Measurements from ENCODE around the gene NR4A1.

Gene NR4A1

DNA sequence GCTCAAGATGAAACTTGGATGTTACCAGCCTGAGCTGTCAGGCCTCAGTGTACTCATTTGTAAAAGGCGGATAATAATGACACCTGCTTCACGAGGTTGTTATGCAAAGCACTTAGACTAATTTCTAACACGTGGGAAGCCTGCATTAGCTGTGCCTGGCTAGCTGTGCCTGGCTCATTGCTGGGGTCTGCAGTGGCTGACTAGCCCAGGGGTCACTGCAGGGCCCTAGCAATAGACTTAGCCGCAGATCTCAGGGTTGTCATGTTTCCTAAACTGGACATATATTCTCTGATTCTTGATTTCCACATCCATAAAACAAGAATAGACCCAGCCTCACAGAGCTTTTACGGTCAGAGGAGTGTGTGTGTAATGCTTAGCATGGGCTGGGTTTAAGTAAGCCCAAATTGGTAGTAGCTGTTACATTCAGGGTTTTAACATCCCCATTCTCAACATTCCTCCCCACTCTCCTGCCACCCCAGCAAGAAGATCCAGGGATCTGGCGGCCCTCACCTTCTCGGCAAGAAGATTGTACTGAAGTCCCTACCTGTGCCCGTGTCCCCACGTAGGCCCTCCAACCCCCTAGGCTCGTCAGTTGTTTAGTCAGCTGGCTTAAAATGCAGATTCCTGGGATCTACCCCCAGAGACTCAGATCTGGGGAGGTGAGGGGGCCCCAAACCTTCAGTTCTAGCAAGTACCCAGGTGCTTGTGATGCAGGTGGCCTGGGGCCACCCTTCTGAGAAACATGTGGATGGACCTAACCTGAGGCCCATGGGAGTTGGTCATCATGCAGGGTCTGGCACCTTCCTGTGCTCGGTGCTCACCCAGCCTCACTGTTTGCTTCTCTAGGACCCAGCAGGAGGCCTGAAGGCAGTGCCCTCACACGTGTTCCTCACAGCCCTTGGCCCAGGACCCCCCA, 8.6 kb downstream of the NR4A1 start:
- peak; percentile 70 for DNase-seq

DNA sequence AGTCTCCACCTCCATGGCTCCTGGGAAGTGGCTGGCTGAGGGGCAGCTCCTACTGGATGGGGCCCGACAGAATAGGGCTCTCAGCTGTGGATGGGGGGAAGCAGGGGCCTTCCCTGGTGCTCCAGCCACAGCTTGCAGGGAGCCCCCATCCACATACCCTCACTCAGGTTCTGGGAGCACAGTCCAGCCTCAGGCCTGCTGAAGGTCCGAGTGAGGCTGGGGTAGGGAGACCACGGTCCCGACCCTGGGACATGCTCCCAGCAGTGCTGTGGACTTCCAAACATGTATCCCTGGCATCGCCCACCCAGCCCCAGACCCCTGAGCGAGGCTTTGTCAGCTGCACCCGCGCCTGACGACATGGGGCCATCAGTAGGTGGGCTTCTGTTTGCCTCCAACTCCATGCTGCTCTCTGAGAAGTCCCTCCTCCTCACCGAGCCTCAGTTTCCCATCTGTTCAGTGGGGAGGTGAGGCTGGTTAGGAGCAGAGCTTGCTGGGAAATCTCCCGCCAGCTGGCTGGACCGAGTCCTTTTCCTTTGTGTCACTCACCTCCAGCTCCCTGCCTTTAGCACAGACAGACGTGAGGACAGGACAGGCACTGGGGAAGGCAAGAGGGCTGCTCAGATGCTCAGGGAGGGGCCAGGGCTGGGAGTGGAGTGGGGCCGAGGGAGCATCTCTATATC, 9.4 kb downstream of the NR4A1 start:
- DNase-seq, result peak; percentile 40

DNA sequence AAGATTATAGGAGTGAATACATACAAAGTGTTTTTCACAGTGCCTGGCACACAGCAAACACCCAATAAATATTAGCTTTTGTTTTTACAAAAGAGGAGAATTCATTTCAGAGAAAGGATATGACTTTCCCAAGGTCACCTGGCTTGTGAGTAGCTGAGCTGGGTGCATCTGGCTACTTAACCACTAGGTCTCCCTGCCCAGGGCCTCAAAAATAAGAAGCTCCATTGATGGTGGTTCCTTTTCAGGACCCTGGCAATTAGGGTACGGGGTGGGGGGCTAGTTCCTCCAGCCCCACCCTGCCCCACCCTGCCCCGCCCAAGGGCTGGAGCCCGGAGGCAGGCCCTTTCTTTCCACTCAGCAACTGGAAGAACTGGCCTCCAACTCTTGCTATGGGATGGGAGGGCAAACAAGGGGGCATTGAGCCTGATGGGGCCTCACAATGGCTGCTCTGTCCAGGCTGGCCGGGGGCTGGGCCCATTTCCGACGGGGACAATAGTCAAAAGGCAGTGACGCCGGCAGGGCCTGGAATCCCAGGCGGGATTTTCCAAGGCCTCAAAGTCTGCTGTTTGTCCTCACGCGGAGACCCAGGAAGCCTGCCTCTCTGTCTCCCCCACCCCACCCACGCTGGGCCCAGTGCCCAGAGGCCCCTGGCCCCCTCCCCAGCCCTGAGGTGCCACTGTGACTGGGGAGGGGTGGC, 10.4 kb downstream of the NR4A1 start:
- no peak for DNase-seq

DNA sequence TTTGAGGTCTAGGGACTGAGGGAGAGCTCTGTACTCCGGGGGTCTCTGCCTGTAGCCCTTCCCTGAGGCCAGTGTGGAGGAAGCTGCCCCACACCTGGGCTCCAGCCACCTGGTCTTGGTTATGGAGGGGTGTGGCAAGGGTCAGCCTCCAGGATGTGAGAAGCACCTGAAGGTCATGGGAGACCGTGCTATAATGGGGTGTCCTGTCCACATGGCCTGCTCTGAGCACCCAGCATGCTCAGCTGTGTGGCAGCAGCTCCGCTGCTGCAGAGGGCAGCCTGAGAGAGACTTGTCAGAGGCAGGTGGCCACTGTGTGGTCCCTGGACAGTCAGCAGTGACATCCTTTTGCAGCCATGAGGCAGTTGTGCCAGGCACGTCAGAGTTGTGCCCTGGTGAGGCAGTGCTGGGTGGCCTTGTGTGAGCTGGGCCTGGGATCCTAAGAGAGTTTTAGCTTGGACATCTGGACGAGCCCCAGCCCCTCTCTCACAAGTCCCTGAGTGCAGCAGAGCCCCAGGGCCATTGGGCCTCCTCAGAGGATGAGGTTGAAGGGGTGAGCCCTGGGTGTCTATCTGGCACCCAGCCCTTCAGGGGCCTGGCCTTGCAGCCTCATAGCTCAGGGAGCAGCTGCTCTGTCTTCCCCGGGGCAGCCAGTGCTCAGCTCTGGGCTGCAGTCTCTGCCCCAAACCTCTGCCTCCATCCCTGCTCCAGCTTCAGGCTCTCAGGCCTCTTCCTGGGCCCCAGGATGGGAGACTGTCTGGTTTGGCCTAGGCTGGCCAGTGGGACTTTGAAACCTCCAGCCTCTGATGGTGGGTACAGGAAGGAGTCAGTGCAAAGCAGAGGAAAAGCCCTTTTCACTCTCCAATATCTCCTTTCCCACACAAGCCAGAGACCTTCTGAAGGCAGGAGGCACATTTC, 11.2 kb downstream of the NR4A1 start:
- DNase-seq, result no peak

DNA sequence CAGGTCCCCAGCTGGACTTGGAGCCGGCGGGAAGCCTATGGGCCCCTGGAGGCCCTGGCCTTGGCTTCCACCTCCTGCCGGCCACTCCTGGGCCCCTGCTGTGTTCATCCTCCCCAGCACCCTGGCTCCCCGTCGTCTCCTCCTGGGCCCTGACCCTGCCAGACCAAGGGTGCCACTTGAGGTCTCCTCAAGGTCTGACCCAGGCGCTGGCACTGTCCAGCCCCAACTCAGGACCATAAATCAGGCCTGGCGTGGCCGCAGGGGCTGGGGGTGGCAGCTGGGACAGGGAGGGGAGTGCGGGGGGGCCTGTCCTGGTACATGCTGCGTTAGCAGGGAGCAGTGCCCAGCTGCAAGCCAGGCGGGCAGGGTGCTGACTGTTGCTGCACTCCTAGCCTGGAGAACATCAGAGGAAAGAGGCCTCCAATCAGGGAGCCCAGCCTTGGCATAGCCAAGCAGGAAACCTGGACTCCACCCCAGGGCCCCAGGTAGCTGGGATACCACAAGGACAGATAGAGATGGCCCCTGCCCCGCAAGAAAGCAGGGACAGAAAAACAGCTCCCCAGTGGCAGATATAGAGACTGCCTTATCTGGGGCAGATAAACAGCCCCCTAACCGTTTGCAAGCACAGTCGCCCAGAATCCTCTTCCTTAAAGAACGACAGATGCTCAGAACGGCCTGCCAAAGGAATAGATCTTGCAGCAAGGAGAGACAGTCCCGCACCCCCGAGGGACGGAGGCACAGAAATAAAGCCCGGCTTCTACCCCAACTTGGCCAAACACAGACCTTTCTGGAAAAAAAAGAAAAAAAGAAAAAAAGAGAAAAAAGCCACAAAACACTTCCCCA, 12.1 kb downstream of the NR4A1 start:
- DNase-seq, result no peak

DNA sequence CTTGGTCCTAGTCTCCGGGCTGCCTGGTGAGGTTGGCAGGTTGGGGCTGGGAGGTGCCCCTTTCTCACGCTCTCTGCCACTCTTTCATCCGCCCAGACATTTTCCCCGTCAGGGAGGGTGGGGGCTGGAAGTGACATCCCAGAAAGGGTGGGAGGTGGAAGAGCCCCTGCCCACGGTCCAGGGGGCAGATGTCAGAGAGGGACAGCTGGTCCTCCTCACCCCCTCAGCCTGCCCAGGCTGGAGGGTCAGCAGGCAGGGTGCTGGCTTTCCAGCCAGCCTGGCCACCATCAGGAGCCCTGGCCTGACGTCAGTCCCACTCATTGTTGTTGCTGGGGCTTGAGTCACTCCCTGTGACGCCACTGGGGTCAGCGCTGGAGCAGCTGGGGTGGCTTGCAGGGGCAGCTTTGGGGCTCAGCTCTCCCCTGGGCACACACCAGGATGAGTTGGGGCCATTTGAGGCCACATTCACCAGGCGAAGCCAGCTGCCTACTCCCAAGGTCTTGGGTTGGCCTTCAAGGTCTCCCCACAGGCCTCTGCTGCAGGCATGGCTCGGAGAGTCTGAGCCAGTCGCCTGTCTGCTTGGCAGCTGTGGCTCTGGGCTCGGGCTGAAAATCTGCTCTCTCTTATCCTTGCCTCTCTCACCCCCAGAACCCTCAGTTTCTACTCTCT, 12.9 kb downstream of the NR4A1 start:
- no peak for DNase-seq

DNA sequence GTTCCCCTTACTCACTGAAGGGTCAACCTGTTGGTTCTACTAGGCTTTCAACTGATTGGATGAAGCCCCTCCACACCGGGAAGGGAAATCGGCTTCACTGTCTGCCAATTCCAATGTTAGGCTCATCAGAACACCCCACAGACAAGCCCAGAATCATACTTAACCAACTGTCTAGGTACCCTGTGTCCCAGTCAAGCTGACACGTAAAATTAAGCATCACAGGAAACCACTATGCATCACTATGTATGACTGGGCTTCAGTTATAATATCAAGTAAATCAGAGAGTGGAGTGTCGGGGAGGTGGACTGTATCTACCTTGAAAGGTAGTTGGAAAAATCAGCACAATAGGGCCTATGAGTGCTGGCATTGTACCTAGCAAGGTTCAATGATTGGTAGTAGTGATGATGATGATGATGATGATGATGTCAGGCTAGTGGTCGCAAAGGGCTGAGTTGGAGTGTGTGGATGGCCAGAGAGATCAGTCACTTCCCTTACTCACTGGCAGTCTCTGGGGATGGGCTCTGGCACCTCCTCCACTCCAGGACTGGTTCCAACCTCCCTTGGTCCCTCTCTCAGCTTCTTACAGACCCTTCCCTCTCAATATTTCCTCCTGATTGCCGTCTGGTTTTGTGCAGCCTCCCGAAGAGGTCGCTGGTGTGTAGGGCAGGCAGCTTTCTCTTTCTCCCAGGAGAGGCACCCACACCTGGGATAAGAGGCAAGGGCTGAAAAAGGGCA, 15.3 kb downstream of the NR4A1 start:
- no peak for DNase-seq

DNA sequence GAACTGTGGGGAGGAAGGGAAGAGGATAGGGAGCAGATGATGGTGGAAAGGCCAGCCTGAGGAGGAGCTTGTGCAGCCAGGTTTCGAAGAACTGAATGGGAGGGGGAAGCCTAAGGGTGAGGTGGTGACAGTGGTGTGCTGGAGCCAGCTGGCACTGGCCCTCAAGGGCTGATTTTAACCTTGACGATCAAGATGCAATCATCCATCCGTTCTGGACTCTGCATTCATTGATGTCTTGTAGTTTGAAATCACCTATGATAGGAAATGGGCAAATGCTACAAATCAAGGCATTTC, 15.8 kb downstream of the NR4A1 start:
- no peak for DNase-seq

DNA sequence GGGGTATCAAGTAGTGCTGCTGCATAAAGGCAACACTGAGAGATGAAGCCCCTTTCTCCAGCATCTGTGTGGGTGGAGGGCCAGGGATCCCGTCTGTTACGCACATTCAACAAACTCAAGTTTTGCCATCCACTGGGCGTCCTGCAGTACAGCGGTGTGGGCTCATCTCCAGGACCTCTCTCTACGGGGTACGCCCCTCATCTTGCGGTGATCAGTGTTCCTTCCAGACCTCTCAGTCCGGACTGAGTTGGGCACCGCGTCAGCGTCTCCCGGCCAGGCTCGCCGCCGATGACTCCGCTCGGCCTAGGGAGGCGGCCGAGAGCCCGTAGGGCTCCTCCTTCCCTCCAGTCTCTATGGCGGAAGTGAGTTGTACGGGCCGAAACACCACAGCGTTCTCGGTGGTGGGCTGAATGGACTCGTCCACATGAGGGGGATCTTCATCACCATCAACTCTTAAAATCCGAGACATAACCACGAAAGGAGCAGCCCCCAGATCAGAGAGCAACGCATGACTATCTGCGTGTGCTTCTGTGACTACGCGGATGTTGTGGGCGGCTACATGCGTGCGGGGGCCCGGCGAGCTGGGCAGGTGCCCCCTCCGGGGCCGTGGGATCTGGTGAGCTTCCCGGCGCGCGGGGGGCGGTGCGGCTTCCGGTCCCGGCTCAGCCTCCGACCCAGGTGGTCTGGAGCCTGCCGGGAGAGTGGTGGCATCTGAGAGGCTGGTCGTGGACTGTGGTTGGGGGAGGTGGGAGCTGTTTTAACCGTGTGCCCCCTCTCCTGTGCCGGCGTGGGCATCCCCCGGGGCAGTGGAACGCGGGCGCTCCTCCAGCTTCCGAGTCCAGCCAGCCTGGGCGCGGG, 18.3 kb downstream of the NR4A1 start, which contains the start of gene ATG101:
TSS of gene ATG101 (plus strand) at position 652 of the 858 bp plus-strand sequence. CDS start 3,673 bp downstream, outside the sequence.
- DNase-seq, result peak; percentile 90

DNA sequence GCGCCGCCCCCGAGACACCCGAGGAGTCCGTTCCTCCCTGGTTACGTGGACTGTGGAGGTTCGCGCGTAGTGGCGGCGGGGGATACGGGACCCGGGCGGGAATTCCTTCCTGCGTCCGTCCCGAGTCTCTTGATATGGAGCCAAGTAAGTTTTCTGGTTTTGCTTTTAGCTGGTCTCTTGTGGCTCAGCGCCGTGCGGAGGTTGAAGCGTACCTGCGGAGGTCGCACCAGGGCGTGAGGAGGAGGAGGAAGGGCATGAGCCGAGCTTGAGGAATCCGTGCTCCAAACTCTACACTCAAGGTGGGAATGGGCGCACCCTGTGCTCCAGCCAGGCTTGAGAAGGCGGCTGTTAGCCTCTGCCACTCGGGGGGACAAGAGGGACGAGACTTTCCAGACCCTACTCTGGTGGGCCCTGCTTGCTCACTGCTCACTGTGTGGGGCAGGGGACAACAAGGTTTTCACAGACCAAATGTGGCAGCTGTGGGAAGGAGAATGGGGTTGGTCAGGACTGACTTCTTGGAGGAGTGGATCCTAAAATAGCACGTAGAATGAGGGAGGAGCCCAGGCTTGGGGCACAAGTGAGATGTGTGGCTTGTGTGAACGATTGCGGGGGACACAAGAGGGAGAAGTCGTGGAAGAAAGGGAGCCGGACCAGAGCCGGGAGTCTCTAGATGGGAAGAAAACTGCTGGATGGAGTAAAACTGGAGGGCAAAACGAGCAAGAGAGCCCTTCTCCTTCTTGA, 19.1 kb downstream of the NR4A1 start:
- no peak for DNase-seq

DNA sequence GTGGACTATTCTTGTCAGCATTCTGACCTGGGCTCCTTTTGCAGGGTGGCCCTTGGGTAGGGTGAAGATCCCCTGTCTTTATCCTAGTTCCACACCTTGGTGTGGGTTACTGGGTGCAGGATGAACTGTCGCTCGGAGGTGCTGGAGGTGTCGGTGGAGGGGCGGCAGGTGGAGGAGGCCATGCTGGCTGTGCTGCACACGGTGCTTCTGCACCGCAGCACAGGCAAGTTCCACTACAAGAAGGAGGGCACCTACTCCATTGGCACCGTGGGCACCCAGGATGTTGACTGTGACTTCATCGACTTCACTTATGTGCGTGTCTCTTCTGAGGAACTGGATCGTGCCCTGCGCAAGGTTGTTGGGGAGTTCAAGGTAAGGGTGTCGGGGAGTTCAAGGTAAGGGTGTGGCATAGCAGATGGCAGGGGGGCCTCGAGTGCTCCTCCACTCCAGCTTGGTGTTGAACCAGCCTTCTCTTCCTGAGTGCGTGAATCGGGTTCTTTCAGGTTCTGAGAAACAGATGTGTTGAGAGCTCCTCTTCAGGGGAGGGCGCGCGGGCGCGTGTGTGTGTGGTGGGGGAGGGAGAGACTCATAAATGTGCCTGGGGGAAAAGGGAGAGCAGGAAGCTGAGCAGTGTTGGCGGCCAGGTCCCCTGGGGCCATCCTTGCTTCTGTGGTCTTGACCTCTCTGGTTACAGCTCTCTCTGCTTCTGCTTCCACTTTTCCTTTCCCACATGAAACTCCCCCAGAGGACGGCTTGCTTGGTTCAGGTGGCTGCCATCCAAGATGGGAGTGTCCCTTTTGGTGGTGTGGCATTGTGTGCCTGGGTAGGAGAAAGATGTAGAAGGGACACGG, 22.5 kb downstream of the NR4A1 start:
- no peak for DNase-seq

DNA sequence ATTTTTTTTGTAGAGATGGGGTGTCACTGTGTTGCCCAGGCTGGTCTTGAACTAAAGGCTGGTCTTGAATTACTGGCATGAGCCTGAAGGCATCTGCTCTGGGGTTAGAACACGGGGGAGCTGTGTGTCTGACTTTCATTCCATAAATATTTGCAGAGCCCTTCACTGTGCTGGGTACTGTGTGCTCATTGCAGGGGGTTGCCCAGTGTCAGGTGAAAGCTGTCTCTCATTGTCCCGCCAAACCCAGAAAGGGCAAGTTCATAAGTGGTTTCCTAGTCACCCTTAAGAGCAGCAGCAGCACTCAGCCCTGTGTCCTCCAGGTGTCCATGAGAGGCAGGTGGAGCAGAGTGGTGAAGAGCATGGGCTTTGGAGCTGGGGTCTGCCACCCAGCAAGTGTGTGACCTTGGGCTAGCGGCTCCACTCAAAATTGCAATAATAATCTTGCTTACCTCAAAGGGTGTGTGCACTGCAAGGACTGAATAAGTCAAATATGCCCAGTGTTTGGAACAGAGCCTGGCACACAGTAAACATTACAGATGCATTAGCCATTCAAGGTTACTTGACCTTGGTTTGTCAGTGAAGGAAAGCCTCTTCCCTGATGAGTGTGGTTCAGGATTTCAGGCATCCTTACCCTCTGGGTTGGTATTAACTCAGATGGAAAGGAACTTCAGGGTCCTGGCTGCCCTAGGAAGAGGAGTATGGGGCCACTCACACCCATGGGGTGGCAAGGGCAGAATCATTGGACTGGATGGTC, 23.9 kb downstream of the NR4A1 start:
- DNase-seq, result no peak

DNA sequence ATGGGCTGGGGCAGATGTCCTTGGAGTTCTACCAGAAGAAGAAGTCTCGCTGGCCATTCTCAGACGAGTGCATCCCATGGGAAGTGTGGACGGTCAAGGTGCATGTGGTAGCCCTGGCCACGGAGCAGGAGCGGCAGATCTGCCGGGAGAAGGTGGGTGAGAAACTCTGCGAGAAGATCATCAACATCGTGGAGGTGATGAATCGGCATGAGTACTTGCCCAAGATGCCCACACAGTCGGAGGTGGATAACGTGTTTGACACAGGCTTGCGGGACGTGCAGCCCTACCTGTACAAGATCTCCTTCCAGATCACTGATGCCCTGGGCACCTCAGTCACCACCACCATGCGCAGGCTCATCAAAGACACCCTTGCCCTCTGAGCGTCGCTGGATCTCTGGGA, 25.6 kb downstream of the NR4A1 start:
- DNase-seq, result no peak

DNA sequence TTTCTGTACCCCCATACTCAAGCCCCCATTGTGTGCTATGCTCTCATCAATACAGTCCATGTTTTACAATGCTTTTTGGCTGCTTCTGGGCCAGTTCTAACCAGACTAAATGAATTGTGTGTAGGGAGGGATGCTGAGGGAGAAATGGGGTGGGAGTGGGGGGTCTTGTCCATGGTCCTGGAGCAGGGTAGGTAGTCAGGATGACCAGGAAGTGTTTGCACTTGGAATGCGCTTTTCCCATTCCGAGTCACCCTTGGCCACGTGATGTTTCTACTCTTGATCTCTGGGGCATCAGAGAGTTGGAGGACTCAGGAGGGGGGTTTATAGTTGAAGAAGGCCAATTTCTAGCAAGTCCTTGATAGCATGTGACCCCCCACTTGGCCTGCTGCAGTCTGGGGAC, 27.0 kb downstream of the NR4A1 start:
- no peak for DNase-seq

DNA sequence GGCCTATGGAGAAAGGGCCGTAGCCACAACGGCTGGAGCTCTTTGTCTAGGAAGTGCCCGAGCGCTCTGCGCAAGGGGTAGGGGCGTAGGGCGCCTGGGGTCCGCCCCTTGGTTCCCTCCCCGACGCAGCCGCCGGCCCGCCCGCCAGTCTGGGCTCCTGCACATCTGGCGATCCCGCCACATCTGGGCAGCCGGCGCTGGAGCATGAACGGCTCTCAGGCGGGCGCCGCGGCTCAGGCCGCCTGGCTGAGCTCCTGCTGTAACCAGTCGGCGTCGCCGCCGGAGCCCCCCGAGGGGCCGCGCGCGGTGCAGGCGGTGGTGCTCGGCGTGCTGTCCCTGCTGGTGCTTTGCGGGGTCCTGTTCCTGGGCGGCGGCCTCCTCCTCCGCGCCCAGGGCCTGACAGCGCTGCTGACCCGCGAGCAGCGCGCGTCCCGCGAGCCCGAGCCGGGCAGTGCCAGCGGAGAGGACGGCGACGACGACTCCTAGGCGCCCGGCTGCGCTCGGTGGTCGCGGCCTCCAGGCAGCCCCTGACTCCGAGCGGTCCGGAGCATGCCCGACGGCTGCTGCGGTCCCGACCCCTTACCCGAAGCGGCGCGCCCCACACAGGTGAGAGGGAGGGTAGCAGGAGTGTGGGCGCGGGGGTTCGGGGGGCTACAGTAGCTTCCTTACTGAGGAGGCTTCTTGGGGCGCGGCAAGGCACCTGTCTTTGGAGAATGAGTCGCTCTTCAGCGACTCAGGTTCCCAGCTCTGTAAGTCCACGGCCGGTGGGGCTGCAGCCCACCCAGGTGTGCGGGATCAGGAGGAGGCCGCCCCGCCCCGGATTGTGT, 28.5 kb downstream of the NR4A1 start, which contains the start of gene SMIM41:
TSS of gene SMIM41 (plus strand) at position 129 of the 827 bp plus-strand sequence. CDS start at position 205, 76 bp downstream.
- no peak for DNase-seq

Data from CD4-positive, alpha-beta T cell treated with Interleukin-15 for 1 hour (primary cell).